Measurements from ENCODE around the gene DEPDC4.
"Not testable (repeated sequence)": the region's sequence is repeated elsewhere in the genome, so short reads cannot be mapped to it uniquely, and the experiment has no call there.

The DEPDC4 gene

GRCh38 chr12:100265107-100265506, 1.8 kb downstream of the DEPDC4 start:
- not testable (repeated sequence) for DNase-seq (ENCODE audit: low read depth in 2 of 2, low spot score in 1 of 2)

- no peak for DNase-seq (ENCODE audit: low read depth in 2 of 2, low spot score in 1 of 2)
These were observed 3.7 kb downstream of the DEPDC4 start for GRCh38 chr12:100263131-100263530.

GRCh38 chr12:100258127-100258526, 8.8 kb downstream of the DEPDC4 start:
- no peak for DNase-seq (ENCODE audit: low read depth in 2 of 2, low spot score in 1 of 2)

GRCh38 chr12:100254876-100255275, 12.0 kb downstream of the DEPDC4 start:
- DNase-seq (ENCODE audit: low read depth in 2 of 2, low spot score in 1 of 2): no peak

- DNase-seq (ENCODE audit: low read depth in 2 of 2, low spot score in 1 of 2): no peak
These were observed 13.4 kb downstream of the DEPDC4 start for GRCh38 chr12:100253437-100253836.

- no peak for DNase-seq (ENCODE audit: low read depth in 2 of 2, low spot score in 1 of 2)
These were observed 15.0 kb downstream of the DEPDC4 start for GRCh38 chr12:100251917-100252316.

- DNase-seq (ENCODE audit: low read depth in 2 of 2, low spot score in 1 of 2): no peak
These were observed 16.9 kb downstream of the DEPDC4 start for GRCh38 chr12:100249941-100250340.

- DNase-seq (ENCODE audit: low read depth in 2 of 2, low spot score in 1 of 2): no peak
These were observed 18.0 kb downstream of the DEPDC4 start for GRCh38 chr12:100248886-100249285.

GRCh38 chr12:100247765-100248164, 19.1 kb downstream of the DEPDC4 start:
- no peak for DNase-seq (ENCODE audit: low read depth in 2 of 2, low spot score in 1 of 2)

GRCh38 chr12:100243137-100243536, 23.7 kb downstream of the DEPDC4 start:
- DNase-seq (ENCODE audit: low read depth in 2 of 2, low spot score in 1 of 2): no peak

GRCh38 chr12:100239589-100239988, 27.3 kb downstream of the DEPDC4 start:
- no peak for DNase-seq (ENCODE audit: low read depth in 2 of 2, low spot score in 1 of 2)

- no peak for DNase-seq (ENCODE audit: low read depth in 2 of 2, low spot score in 1 of 2)
These were observed 28.1 kb downstream of the DEPDC4 start for GRCh38 chr12:100238801-100239200.

GRCh38 chr12:100234591-100235304, 32.1 kb downstream of the DEPDC4 start:
- no peak for DNase-seq (ENCODE audit: low read depth in 2 of 2, low spot score in 1 of 2)

- DNase-seq (ENCODE audit: low read depth in 2 of 2, low spot score in 1 of 2): no peak
These were observed 32.7 kb downstream of the DEPDC4 start for GRCh38 chr12:100234166-100234565.

- not testable (repeated sequence) for DNase-seq (ENCODE audit: low read depth in 2 of 2, low spot score in 1 of 2)
These were observed 35.0 kb downstream of the DEPDC4 start for GRCh38 chr12:100231873-100232272.

GRCh38 chr12:100229876-100230275, 37.0 kb downstream of the DEPDC4 start:
- no peak for DNase-seq (ENCODE audit: low read depth in 2 of 2, low spot score in 1 of 2)

GRCh38 chr12:100229036-100229635, 37.7 kb downstream of the DEPDC4 start:
- no peak for DNase-seq (ENCODE audit: low read depth in 2 of 2, low spot score in 1 of 2)

GRCh38 chr12:100225491-100225890, 41.4 kb downstream of the DEPDC4 start:
- no peak for DNase-seq (ENCODE audit: low read depth in 2 of 2, low spot score in 1 of 2)

- not testable (repeated sequence) for DNase-seq (ENCODE audit: low read depth in 2 of 2, low spot score in 1 of 2)
These were observed 44.7 kb downstream of the DEPDC4 start for GRCh38 chr12:100222173-100222572.

GRCh38 chr12:100221523-100221922, 45.4 kb downstream of the DEPDC4 start:
- no peak for DNase-seq (ENCODE audit: low read depth in 2 of 2, low spot score in 1 of 2)

GRCh38 chr12:100219328-100220109, 47.4 kb downstream of the DEPDC4 start:
- DNase-seq (ENCODE audit: low read depth in 2 of 2, low spot score in 1 of 2): no peak

- no peak for DNase-seq (ENCODE audit: low read depth in 2 of 2, low spot score in 1 of 2)
These were observed 50.5 kb downstream of the DEPDC4 start for GRCh38 chr12:100216337-100216736.

Measured in stimulated activated CD8-positive, alpha-beta memory T cell treated with anti-CD3 and anti-CD28 coated beads, Interleukin-4, amount 100 ng/mL, for 1 hour (primary cell).